HCT116 (cell line): ENCODE results near the gene TULP4. TPM values are rescaled to one million over a fixed set of nuclear protein-coding genes. Genes with fewer than 3 reads are reported as not detected.

ENCODE experiments used
- ATAC-seq: fragments of 200-7000 bp; cut with Tn5 transposase; 2 replicates; pipeline ENCODE4 v1.9.1; 2020; ENCODE audit warnings: mild to moderate bottlenecking, moderate library complexity
- BruUV-seq: library from RNA; stranded (reverse); fragments of 400-500 nt; replicated peaks from 2 replicates; lab custom pipeline; 2021; lab: Mats Ljungman, UMichigan
- CTCF ChIA-PET: fragments of 300-600 bp; sonication (Branson Sonifier 250); formaldehyde crosslinking; loops from one replicate; lab custom pipeline; 2021; ENCODE audit warnings: antibody characterized with exemption; lab: Charles Lee
- POLR2A ChIA-PET: fragments of 300-600, 350-600 bp; sonication (Branson Sonifier 250); formaldehyde crosslinking; loops from one replicate; lab custom pipeline; 2021; ENCODE audit warnings: antibody characterized with exemption; lab: Charles Lee
- RAD21 ChIA-PET, 2 experiments: fragments of 300-600 bp; sonication (Branson Sonifier 250); formaldehyde crosslinking; loops; one replicate each; lab custom pipeline; 2023; ENCODE audit warnings: low total read pairs in 2 of 2; ENCODE audit not compliant: uncharacterized antibody in 2 of 2, unreplicated experiment in 2 of 2, low non-redundant PET in 1 of 2; lab: Charles Lee
- DNase-seq: peaks from one replicate; pipeline ENCODE4 v3.0.0-alpha.2; 2010; ENCODE audit warnings: low read depth, low spot score
- H2AFZ ChIP-seq: fragments of 200-600 bp; shearing (Covaris generic), sonication (generic); 2 replicates; pipeline ENCODE4 v1.6.1; 2017; ENCODE audit warnings: low read depth, mixed run types, mixed read lengths, antibody characterized with exemption, low read length; ENCODE audit not compliant: poor library complexity, severe bottlenecking
- H3K27ac ChIP-seq: 2 replicates; pipeline ENCODE4 v1.5.1; 2012; ENCODE audit warnings: low read depth, low read length
- H3K27me3 ChIP-seq: fragments of 200-600 bp; sonication (generic); 2 replicates; pipeline ENCODE4 v1.6.1; 2016; ENCODE audit warnings: mixed run types, low read length, mixed read lengths; ENCODE audit not compliant: insufficient read depth
- H3K36me3 ChIP-seq, 2 experiments: fragments of 200-500 bp in 1 of 2; fragments of 200-600 bp in 1 of 2; sonication (Bioruptor generic) in 1 of 2; sonication (generic) in 1 of 2; 2 replicates each; pipeline versions ENCODE4 v1.5.1 to v1.6.1; 2014 to 2016; ENCODE audit warnings: low read length in 2 of 2, inconsistent platforms in 1 of 2, mixed read lengths in 1 of 2, mixed run types in 1 of 2; ENCODE audit not compliant: insufficient read depth in 2 of 2, control insufficient read depth in 1 of 2
- H3K4me1 ChIP-seq, 2 experiments: fragments of 200-600 bp in 1 of 2; sonication (generic) in 1 of 2; 2 replicates each; pipeline versions ENCODE4 v1.5.1 to v1.6.1; 2012 to 2017; ENCODE audit warnings: low read length in 2 of 2, inconsistent platforms in 1 of 2, mild to moderate bottlenecking in 1 of 2, mixed read lengths in 1 of 2, mixed run types in 1 of 2, moderate library complexity in 1 of 2; ENCODE audit not compliant: insufficient read depth in 2 of 2, control insufficient read depth in 1 of 2
- H3K4me2 ChIP-seq: fragments of 200-600 bp; sonication (generic); 2 replicates; pipeline ENCODE4 v1.6.1; 2017; ENCODE audit warnings: mixed run types, low read length, mixed read lengths
- H3K4me3 ChIP-seq, 2 experiments: fragments of 200-600 bp in 1 of 2; sonication (generic) in 1 of 2; replicated peaks in 1 of 2; 2 replicates each; pipeline ENCODE4 v1.5.1; 2011 to 2016; ENCODE audit warnings: low read length in 2 of 2, control low read depth in 1 of 2, low read depth in 1 of 2, mild to moderate bottlenecking in 1 of 2, mixed read lengths in 1 of 2, mixed run types in 1 of 2
- H3K79me2 ChIP-seq: fragments of 200-600 bp; sonication (generic); 2 replicates; pipeline ENCODE4 v1.6.1; 2017; ENCODE audit warnings: mild to moderate bottlenecking, mixed run types, low read length, moderate library complexity, mixed read lengths; ENCODE audit not compliant: insufficient read depth
- H3K9ac ChIP-seq: fragments of 200-600 bp; sonication (generic); 2 replicates; pipeline ENCODE4 v1.6.1; 2016; ENCODE audit warnings: low read length, mixed read lengths
- H3K9me2 ChIP-seq: fragments of 200-600 bp; sonication (generic), shearing (Covaris generic); 2 replicates; pipeline ENCODE4 v1.6.1; 2017; ENCODE audit warnings: mixed run types, mild to moderate bottlenecking, moderate library complexity; ENCODE audit not compliant: insufficient read depth
- H3K9me3 ChIP-seq, 2 experiments: fragments of 200-500 bp in 1 of 2; fragments of 200-600 bp in 1 of 2; sonication (Bioruptor generic) in 1 of 2; sonication (generic) in 1 of 2; 2 replicates each; pipeline ENCODE4 v1.6.1; 2014 to 2017; ENCODE audit warnings: low read length in 2 of 2, mixed read lengths in 2 of 2, inconsistent platforms in 1 of 2, low read depth in 1 of 2, mild to moderate bottlenecking in 1 of 2, mixed run types in 1 of 2, moderate library complexity in 1 of 2; ENCODE audit not compliant: control insufficient read depth in 1 of 2, insufficient read depth in 1 of 2
- H4K20me1 ChIP-seq: fragments of 200-600 bp; sonication (generic), shearing (Covaris generic); 2 replicates; pipeline ENCODE4 v1.6.1; 2017; ENCODE audit warnings: mixed run types, mild to moderate bottlenecking, moderate library complexity; ENCODE audit not compliant: insufficient read depth
- CEBPB ChIP-seq: IDR thresholded peaks from 2 replicates; pipeline ENCODE4 v1.6.1; 2012; ENCODE audit warnings: low read depth
- CTCF ChIP-seq, 3 experiments: fragments of 200-600 bp in 1 of 3; sonication (generic) in 1 of 3; IDR thresholded peaks in 2 of 3; conservative IDR thresholded peaks in 1 of 3; 2 replicates each; pipeline ENCODE4 v1.5.1; 2012 to 2017; ENCODE audit warnings: low read depth in 2 of 3, low read length in 2 of 3, antibody characterized with exemption in 1 of 3, borderline replicate concordance in 1 of 3, control low read depth in 1 of 3, mild to moderate bottlenecking in 1 of 3, mixed read lengths in 1 of 3, mixed run types in 1 of 3, moderate library complexity in 1 of 3; ENCODE audit not compliant: insufficient read depth in 1 of 3
- EGR1 ChIP-seq: IDR thresholded peaks from 2 replicates; pipeline ENCODE4 v1.6.1; 2012; ENCODE audit warnings: low read depth
- EZH2phosphoT487 ChIP-seq: fragments of 200-600 bp; IDR thresholded peaks from 2 replicates; pipeline ENCODE4 v1.6.1; 2018; ENCODE audit warnings: antibody characterized with exemption, borderline replicate concordance
- FOSL1 ChIP-seq: IDR thresholded peaks from 2 replicates; pipeline ENCODE4 v1.6.1; 2012; ENCODE audit warnings: low read depth
- intact Hi-C: fragments of 100-400 bp; cut with micrococcal nuclease; formaldehyde crosslinking; loops from 2 replicates; pipeline ENCODE4 v1.10.0; 2022
- total RNA-seq: library from RNA; stranded (reverse); gene quantifications from one replicate; pipeline ENCODE4 v1.2.1, GENCODE V29; 2021; ENCODE audit not compliant: unreplicated experiment
- TF ChIP-seq, protein P1 (sequence below): IDR thresholded peaks from 2 replicates; pipeline ENCODE4 v1.6.1; 2011; ENCODE audit warnings: mild to moderate bottlenecking, low read length, moderate library complexity; ENCODE audit not compliant: insufficient replicate concordance; ENCODE audit errors: extremely low read depth

Gene TULP4
- total RNA-seq, 1 experiment from 2014 or later, result 70.8 TPM

DNA sequence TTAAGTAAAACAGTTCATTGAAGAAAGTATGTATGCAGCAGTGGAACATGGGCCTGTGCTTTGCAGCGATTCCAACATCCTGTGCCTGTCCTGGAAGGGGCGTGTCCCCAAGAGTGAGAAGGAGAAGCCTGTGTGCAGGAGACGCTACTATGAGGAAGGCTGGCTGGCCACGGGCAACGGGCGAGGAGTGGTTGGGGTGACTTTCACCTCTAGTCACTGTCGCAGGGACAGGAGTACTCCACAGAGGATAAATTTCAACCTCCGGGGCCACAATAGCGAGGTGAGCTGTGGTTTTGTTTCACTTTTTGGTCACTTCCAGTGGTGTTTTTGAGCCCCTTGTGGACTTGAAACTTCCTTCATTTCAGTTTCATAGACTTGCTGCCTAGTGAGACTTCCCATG, 1.7 kb downstream of the TULP4 start (continued):
- TF ChIP-seq, protein P1, sequence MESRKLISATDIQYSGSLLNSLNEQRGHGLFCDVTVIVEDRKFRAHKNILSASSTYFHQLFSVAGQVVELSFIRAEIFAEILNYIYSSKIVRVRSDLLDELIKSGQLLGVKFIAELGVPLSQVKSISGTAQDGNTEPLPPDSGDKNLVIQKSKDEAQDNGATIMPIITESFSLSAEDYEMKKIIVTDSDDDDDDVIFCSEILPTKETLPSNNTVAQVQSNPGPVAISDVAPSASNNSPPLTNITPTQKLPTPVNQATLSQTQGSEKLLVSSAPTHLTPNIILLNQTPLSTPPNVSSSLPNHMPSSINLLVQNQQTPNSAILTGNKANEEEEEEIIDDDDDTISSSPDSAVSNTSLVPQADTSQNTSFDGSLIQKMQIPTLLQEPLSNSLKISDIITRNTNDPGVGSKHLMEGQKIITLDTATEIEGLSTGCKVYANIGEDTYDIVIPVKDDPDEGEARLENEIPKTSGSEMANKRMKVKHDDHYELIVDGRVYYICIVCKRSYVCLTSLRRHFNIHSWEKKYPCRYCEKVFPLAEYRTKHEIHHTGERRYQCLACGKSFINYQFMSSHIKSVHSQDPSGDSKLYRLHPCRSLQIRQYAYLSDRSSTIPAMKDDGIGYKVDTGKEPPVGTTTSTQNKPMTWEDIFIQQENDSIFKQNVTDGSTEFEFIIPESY, result no peak
- no peak for TF ChIP-seq CEBPB
- no peak for TF ChIP-seq CTCF (IDR thresholded peaks at IDR 0.05 in 2 of 3, conservative IDR thresholded peaks at IDR 0.05 in 1 of 3; ENCODE audit: borderline replicate concordance in 1 of 3, insufficient read depth in 1 of 3, low read depth in 2 of 3, low read length in 2 of 3)

DNA sequence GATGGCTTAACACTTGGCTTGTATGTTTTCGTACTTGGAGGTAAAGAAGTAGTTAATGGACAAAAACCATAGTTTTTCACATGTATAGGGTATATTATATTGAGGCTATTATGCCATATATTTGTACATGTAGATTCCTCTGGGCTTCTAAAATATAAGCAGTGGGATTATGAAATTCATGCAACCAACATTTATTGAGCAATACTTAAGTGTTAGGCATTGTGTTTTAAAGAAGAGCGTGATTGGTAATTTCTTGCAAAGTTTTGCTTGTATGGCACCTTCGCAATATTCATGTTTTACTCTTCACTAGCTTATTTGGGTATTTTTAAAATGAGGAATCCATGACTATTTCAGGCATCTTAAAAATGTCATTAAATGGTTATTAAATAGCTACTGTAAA, 2.5 kb downstream of the TULP4 start:
- peaks cover 0 to 5% of the 10 kb centered on the region in 2 experiments; a peak in 1 of 4 replicates for H3K36me3 ChIP-seq
- POLR2A ChIA-PET, result no interaction called here
- no peak for ATAC-seq
- H3K9me3 ChIP-seq, result no peaks in the 10 kb centered on the region
- H3K27ac ChIP-seq, result no peak overlapping the region
- no peak overlapping the region for H3K4me3 ChIP-seq
- RAD21 ChIA-PET, result no interaction called here
- intact Hi-C loops, result no loop called here
- H3K79me2 ChIP-seq, result peaks cover 20% of the 10 kb centered on the region
- H4K20me1 ChIP-seq, result no peaks in the 10 kb centered on the region
- no peak overlapping the region for H3K4me2 ChIP-seq
- CTCF ChIA-PET, result no interaction called here
- H2AFZ ChIP-seq, result no peak overlapping the region
- H3K27me3 ChIP-seq, result no peaks in the 10 kb centered on the region
- no peak for DNase-seq
- TF ChIP-seq FOSL1 (no peak), EGR1 (no peak), EZH2phosphoT487 (no peak), CTCF (IDR thresholded peaks at IDR 0.05 in 2 of 3, conservative IDR thresholded peaks at IDR 0.05 in 1 of 3; ENCODE audit: borderline replicate concordance in 1 of 3, insufficient read depth in 1 of 3, low read depth in 2 of 3, low read length in 2 of 3) (no peak)
- TF ChIP-seq, all 23 proteins: peak for 0
- Histone ChIP-seq H3K9ac (no peak overlapping the region), H3K4me1 (peaks cover 0 to 9% of the 10 kb centered on the region in 2 experiments; a peak in 2 of 4 replicates), H3K9me2 (no peaks in the 10 kb centered on the region)
- no TSS peak for BruUV-seq
